A549 (cell line): ENCODE data around the gene LSM12. TPM values are rescaled to one million over a fixed set of nuclear protein-coding genes. Genes with fewer than 3 reads are reported as not detected.

Source experiments
- ATAC-seq, 2 experiments: fragments of 200-7000 bp in 1 of 2; fragments of >200 bp in 1 of 2; cut with Nextera tagmentation in 1 of 2; cut with Tn5 transposase in 1 of 2; 3 replicates each; pipeline versions ENCODE4 v1.8.0 to v1.9.1; 2018 to 2020; ENCODE audit warnings: mild to moderate bottlenecking in 1 of 2, moderate library complexity in 1 of 2
- CTCF ChIA-PET: fragments of 300-600 bp; sonication (Branson Sonifier 250); formaldehyde crosslinking; extraction: SDS; loops from one replicate; lab custom pipeline; 2021; ENCODE audit warnings: antibody characterized with exemption, inconsistent platforms; lab: Yijun Ruan, JAX
- POLR2A ChIA-PET: fragments of 350-600 bp; formaldehyde crosslinking; extraction: SDS; loops from one replicate; lab custom pipeline; 2021; ENCODE audit warnings: antibody characterized with exemption, inconsistent platforms; lab: Yijun Ruan, JAX
- DNase-seq, 2 experiments: peaks; one replicate each; pipeline versions ENCODE4 v3.0.0 to v3.0.0-alpha.2; 2011 to 2016; ENCODE audit warnings: low read depth in 1 of 2, low spot score in 1 of 2
- FAIRE-seq: peaks from 2 replicates; lab custom pipeline; 2011; peaks lifted over from hg19 to GRCh38; lab: Jason Lieb, UNC
- H3K27ac ChIP-seq, 2 experiments: fragments of >200 bp; sonication (Bioruptor Twin); formaldehyde crosslinking; 3 replicates each; pipeline ENCODE4 v1.5.1; 2016 to 2017
- H3K4me1 ChIP-seq: fragments of >200 bp; sonication (Bioruptor Twin); formaldehyde crosslinking; 3 replicates; pipeline ENCODE4 v1.6.1; 2016
- H3K4me2 ChIP-seq: fragments of >200 bp; sonication (Bioruptor Twin); formaldehyde crosslinking; 3 replicates; pipeline ENCODE4 v1.6.1; 2016
- H3K4me3 ChIP-seq: fragments of >200 bp; sonication (Bioruptor Twin); formaldehyde crosslinking; 3 replicates; pipeline ENCODE4 v1.5.1; 2016
- H3K9me3 ChIP-seq: fragments of >200 bp; sonication (Bioruptor Twin); formaldehyde crosslinking; 3 replicates; pipeline ENCODE4 v1.6.1; 2016
- CEBPB ChIP-seq, 2 experiments: fragments of >200 bp in 1 of 2; sonication (Bioruptor Twin) in 1 of 2; formaldehyde crosslinking in 1 of 2; IDR thresholded peaks; 2 replicates each; pipeline ENCODE4 v1.6.1; 2012 to 2016
- CHD4 ChIP-seq: fragments of 200-600 bp; sonication (generic); IDR thresholded peaks from 2 replicates; pipeline ENCODE4 v1.6.1; 2016; ENCODE audit warnings: antibody characterized with exemption, mild to moderate bottlenecking, borderline replicate concordance
- FOSB ChIP-seq: fragments of 250-450 bp; sonication (Bioruptor Pico); IDR thresholded peaks from 2 replicates; pipeline ENCODE4 v1.5.0; 2020; ENCODE audit warnings: mild to moderate bottlenecking, moderate library complexity
- FOXS1 ChIP-seq: fragments of 250-450 bp; sonication (Bioruptor Pico); IDR thresholded peaks from 2 replicates; pipeline ENCODE4 v1.5.0; 2020; ENCODE audit warnings: mild to moderate bottlenecking, moderate library complexity
- GATA3 ChIP-seq: IDR thresholded peaks from 2 replicates; pipeline ENCODE4 v1.6.1; 2012; ENCODE audit warnings: borderline replicate concordance
- HDAC2 ChIP-seq: fragments of 200-600 bp; sonication (generic); IDR thresholded peaks from 2 replicates; pipeline ENCODE4 v1.6.1; 2016
- HOXA7 ChIP-seq: fragments of 250-450 bp; sonication (Bioruptor Pico); IDR thresholded peaks from 2 replicates; pipeline ENCODE4 v1.5.0; 2020; ENCODE audit warnings: mild to moderate bottlenecking, moderate library complexity
- KDM1A ChIP-seq: fragments of 200-600 bp; sonication (generic); IDR thresholded peaks from 2 replicates; pipeline ENCODE4 v1.6.1; 2016; ENCODE audit warnings: low read depth, mild to moderate bottlenecking
- MAZ ChIP-seq: fragments of 150-350 bp; IDR thresholded peaks from 2 replicates; pipeline ENCODE4 v1.6.1; 2014; ENCODE audit warnings: antibody characterized with exemption, low read depth, low read length, borderline replicate concordance
- PHF8 ChIP-seq: fragments of 200-600 bp; sonication (generic); IDR thresholded peaks from 2 replicates; pipeline ENCODE4 v1.6.1; 2016; ENCODE audit warnings: low read depth, mild to moderate bottlenecking, antibody characterized with exemption, moderate library complexity, borderline replicate concordance
- POLR2A ChIP-seq: IDR thresholded peaks from 2 replicates; pipeline ENCODE4 v1.6.1; 2012; ENCODE audit warnings: mild to moderate bottlenecking, low read length
- ZC3H11A ChIP-seq: fragments of 450-650 bp; IDR thresholded peaks from 2 replicates; pipeline ENCODE4 v1.6.1; 2014; ENCODE audit warnings: antibody characterized with exemption, mild to moderate bottlenecking
- ZNF302 ChIP-seq: fragments of 250-450 bp; sonication (Bioruptor Pico); IDR thresholded peaks from 2 replicates; pipeline ENCODE4 v1.9.0; 2021; ENCODE audit warnings: inconsistent platforms, mild to moderate bottlenecking, moderate library complexity
- WGBS: methylation state at CpG from one replicate; pipeline ENCODE4 v1.1.6; 2017; ENCODE audit errors: missing lambda C conversion rate; 5-methylcytosine and 5-hydroxymethylcytosine counted together
- polyA plus RNA-seq, 4 experiments: library from polyadenylated mRNA; depleted of rRNA in 3 of 4; stranded (reverse); fragments of >200 nt; fragmentation: RNase III in 1 of 4; extraction: RNeasy Plus Mini Kit Qiagen cat#74134 plus additional on column Dnase treatment in 1 of 4; gene quantifications; 2 replicates in 3 of 4; 3 replicates in 1 of 4; pipeline ENCODE4 v1.2.3, GENCODE V29; 2011 to 2017
- TF ChIP-seq, protein P1 (sequence below): fragments of 200-600 bp; sonication (generic); IDR thresholded peaks from 2 replicates; pipeline ENCODE4 v1.6.1; 2016; ENCODE audit warnings: antibody characterized with exemption, mild to moderate bottlenecking, moderate library complexity
- TF ChIP-seq, protein P2 (sequence below): fragments of >200 bp; sonication (Bioruptor Twin); formaldehyde crosslinking; IDR thresholded peaks from 3 replicates; pipeline ENCODE4 v1.5.1; 2016

The LSM12 gene
- polyA plus RNA-seq, 2 of the 4 experiments (the other 2 are of a cell fraction) = 43.9 to 75.0 TPM

DNA sequence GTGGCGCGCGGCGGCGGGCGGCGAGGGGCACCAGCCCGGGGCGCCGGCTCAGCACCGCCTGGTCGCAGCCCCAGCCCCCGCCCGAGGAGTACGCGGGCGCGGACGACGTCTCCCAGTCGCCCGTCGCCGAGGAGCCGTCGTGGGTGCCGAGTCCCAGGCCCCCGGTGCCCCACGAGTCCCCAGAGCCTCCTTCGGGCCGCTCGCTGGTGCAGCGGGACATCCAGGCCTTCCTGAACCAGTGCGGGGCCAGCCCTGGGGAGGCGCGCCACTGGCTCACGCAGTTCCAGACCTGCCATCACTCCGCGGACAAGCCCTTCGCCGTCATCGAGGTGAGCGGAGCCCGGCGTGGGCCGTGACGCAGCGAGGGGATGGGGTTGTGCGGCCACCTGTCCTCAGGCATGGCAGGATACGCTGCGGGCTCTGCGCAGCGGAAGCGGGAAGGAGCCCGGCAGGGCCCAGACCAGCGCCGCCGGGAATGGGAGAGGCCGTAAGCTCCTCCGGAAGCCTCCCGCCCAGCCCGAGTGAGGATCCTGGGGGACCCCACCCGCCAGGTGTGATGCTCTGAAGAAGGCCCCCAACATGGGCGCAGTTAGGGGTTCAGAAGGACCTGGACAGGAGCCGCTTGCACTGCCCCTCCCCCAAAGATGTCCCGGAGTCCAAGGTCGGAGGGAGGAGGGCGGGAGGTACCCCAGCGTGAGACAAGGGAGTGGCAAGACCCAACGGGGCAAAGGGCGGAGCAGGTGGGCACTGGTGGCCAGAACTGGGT lies 61.5 kb downstream of the LSM12 start (continued):
- TF ChIP-seq, protein P1, sequence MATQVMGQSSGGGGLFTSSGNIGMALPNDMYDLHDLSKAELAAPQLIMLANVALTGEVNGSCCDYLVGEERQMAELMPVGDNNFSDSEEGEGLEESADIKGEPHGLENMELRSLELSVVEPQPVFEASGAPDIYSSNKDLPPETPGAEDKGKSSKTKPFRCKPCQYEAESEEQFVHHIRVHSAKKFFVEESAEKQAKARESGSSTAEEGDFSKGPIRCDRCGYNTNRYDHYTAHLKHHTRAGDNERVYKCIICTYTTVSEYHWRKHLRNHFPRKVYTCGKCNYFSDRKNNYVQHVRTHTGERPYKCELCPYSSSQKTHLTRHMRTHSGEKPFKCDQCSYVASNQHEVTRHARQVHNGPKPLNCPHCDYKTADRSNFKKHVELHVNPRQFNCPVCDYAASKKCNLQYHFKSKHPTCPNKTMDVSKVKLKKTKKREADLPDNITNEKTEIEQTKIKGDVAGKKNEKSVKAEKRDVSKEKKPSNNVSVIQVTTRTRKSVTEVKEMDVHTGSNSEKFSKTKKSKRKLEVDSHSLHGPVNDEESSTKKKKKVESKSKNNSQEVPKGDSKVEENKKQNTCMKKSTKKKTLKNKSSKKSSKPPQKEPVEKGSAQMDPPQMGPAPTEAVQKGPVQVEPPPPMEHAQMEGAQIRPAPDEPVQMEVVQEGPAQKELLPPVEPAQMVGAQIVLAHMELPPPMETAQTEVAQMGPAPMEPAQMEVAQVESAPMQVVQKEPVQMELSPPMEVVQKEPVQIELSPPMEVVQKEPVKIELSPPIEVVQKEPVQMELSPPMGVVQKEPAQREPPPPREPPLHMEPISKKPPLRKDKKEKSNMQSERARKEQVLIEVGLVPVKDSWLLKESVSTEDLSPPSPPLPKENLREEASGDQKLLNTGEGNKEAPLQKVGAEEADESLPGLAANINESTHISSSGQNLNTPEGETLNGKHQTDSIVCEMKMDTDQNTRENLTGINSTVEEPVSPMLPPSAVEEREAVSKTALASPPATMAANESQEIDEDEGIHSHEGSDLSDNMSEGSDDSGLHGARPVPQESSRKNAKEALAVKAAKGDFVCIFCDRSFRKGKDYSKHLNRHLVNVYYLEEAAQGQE = no peak
- no peak for TF ChIP-seq CHD4
- TF ChIP-seq, all 56 proteins: peak for 0

DNA sequence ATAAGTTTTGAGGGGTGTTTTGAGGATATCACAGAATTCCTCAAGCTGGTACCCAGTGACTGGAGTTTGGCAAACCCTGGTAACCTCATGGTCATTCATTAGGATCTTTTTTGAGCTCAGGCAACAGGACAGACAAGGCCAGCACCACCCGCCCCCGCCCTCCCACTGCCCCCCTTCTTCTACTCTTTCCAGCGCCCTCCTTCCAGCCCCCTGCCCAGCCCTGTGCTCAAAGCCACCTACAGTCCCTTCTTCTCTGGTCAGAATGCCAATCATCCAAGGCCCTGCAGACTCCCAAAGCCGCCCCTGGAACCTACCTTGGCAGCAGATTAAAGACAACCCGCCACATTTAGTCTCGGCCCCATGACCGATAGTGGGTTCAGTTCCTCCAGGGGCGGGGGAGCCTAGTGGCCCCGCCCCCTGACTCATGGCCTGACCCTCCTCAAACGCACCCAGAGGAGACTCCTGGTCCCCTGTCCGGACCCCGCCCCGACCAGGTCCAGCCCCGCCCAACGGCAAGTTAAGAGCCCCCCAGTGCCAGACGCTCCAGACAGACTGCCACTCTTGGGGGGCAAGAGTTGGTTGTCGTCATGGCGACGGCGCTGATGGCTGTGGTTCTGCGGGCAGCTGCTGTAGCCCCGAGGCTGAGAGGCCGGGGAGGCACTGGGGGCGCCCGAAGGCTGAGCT lies 62.3 kb downstream of the LSM12 start, which contains the start of gene NAGS:
NAGS (plus strand) TSS at position 546 of the 684 bp plus-strand sequence; CDS start at position 588, 42 bp downstream.
- ChIA-PET POLR2A (no interaction called here), CTCF (interaction anchor here (0.9 to 24.9 kb wide), 6 partner anchors 9 to 571 kb away, joined by 3 to 657 read pairs (median 26); partner anchors contain the start of genes PPY and PYY)
- TF ChIP-seq HOXA7 (CRISPR knock-in tag) = no peak
- TF ChIP-seq, protein P2, sequence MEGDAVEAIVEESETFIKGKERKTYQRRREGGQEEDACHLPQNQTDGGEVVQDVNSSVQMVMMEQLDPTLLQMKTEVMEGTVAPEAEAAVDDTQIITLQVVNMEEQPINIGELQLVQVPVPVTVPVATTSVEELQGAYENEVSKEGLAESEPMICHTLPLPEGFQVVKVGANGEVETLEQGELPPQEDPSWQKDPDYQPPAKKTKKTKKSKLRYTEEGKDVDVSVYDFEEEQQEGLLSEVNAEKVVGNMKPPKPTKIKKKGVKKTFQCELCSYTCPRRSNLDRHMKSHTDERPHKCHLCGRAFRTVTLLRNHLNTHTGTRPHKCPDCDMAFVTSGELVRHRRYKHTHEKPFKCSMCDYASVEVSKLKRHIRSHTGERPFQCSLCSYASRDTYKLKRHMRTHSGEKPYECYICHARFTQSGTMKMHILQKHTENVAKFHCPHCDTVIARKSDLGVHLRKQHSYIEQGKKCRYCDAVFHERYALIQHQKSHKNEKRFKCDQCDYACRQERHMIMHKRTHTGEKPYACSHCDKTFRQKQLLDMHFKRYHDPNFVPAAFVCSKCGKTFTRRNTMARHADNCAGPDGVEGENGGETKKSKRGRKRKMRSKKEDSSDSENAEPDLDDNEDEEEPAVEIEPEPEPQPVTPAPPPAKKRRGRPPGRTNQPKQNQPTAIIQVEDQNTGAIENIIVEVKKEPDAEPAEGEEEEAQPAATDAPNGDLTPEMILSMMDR = no peak
- no peak for TF ChIP-seq HDAC2
- no peak for TF ChIP-seq GATA3
- TF ChIP-seq MAZ = no peak
- no peak for TF ChIP-seq FOSB (CRISPR knock-in tag)
- no peak for TF ChIP-seq ZC3H11A
- ATAC-seq (no peak), DNase-seq (no peak), FAIRE-seq (no peak)
- Histone ChIP-seq H3K27ac (no peak within 1 kb of the TSS), H3K4me1 (peaks cover 18% of the 10 kb centered on the region), H3K4me3 (no peak within 1 kb of the TSS), H3K9me3 (no peaks in the 10 kb centered on the region), H3K4me2 (no peak within 1 kb of the TSS)
- 84% methylated on average over 23 of the region's 25 CpGs for WGBS

DNA sequence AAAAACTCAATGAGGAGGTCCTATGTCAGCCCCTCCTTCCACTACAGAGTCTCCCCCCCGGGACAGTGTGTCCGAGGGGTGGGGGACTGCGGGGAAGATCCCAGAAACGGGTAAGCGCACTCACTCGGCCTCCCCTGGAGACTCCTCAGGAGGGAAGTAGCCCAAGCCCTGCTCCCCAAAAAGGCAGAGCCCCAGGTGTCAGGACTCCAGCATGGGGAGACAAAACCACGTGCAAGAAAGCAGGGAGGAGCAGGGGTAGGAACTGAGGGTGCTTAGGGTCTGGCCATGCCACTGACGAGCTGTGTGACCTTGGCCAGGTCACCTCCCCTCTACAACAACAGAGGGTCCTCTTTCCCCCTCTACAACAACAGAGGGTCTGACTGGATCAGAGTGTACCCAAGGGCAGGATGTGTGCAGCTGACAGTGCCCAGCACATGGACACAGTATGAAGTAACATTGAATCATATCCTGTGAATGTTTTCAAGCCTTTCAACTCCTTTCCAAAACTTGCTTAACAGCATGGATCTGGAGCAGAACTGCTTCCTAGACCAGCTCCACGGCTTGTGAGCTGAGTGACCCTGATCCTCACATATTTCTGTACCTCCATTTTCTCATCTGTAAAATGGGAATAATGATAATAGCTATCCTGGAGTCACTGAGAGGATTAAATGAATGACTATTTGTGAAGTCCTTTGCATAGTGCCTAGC lies 64.2 kb downstream of the LSM12 start:
- H3K4me2 ChIP-seq = no peak overlapping the region; the same call in 2 of the 3 replicates
- no peak for FAIRE-seq
- DNase-seq = peak in 1 of 2 experiments; percentile 36

DNA sequence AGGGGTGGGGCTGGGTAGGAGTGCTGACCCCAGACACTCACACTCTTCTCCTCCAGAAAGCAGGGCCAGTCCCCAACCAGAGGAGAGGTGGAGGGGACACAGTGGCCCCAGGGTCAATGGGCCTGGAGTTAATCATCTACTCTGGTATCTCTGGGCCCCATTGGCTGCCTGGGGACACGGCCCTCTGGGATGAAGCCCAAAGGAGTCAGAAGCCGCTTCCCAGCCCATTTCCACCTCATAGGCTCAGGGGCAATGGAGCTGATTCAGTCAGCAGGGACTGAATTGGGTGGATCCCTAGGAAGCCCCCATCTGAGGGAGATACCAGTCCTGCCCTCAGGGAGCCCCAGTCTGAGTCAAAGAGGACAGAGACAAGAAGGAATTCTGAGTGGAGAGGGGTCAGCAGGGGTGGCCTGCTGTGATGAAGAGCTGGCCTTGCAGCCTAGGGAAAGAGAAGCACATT lies 65.0 kb downstream of the LSM12 start:
- Histone ChIP-seq H3K9me3 (no peaks in the 10 kb centered on the region), H3K4me3 (no peak overlapping the region), H3K4me2 (no peak overlapping the region), H3K4me1 (peaks cover 10% of the 10 kb centered on the region; the same call in 2 of the 3 replicates), H3K27ac (peak overlapping the region; percentile 11 to 45; a peak in 2 of 6 replicates)
- no peak for FAIRE-seq
- 94% methylated on average over 2 of the region's 2 CpGs for WGBS
- DNase-seq = no peak
- ChIA-PET POLR2A (no interaction called here), CTCF (interaction anchor here (0.7 to 24.9 kb wide), 6 partner anchors 15 to 123 kb away, joined by 3 to 657 read pairs (median 5); partner anchors contain the start of genes PPY and PYY)
- ATAC-seq = no peak
- TF ChIP-seq, protein P2 = no peak
- TF ChIP-seq POLR2A = no peak
- TF ChIP-seq CEBPB (IDR thresholded peaks at IDR 0.05) = no peak
- TF ChIP-seq ZNF302 (CRISPR knock-in tag) = no peak
- TF ChIP-seq PHF8 = no peak

More for the DNA sequence above, 64.2 kb downstream of the LSM12 start:
- CTCF ChIA-PET = interaction anchor here (0.8 to 24.9 kb wide), 12 partner anchors 7 to 161 kb away, joined by 3 to 657 read pairs (median 4); partner anchors contain the start of genes PPY, PYY and TMEM101
- ATAC-seq = no peak
- 77% methylated on average over 9 of the region's 9 CpGs for WGBS
- no peaks in the 10 kb centered on the region for H3K9me3 ChIP-seq
- POLR2A ChIA-PET = no interaction called here
- peak overlapping the region in 1 of 2 experiments; percentile 45; a peak in 3 of 6 replicates for H3K27ac ChIP-seq
- peaks cover 11% of the 10 kb centered on the region for H3K4me1 ChIP-seq
- TF ChIP-seq FOXS1 (CRISPR knock-in tag) (no peak), KDM1A (peak; percentile 88; the same call in 1 of the 2 replicates)
- no peak overlapping the region for H3K4me3 ChIP-seq
